RWPE2 (cell line): ENCODE results near the gene DUSP23.

Source experiments
- ATAC-seq: fragments of 200-7000 bp; cut with Tn5 transposase; 3 replicates; pipeline ENCODE4 v1.9.1; 2021; ENCODE audit warnings: low read depth
- DNase-seq: peaks from one replicate; pipeline ENCODE4 v3.0.0-alpha.2; 2020; ENCODE audit warnings: low spot score
- H3K27ac ChIP-seq: fragments of 450-650 bp; 2 replicates; pipeline ENCODE4 v1.5.1; 2017; ENCODE audit warnings: mild to moderate bottlenecking; ENCODE audit not compliant: poor library complexity, severe bottlenecking
- H3K27me3 ChIP-seq: fragments of 250-450 bp; sonication (Bioruptor Pico); 2 replicates; pipeline ENCODE4 v1.5.1; 2021; ENCODE audit warnings: mild to moderate bottlenecking, moderate library complexity; ENCODE audit not compliant: insufficient read depth, poor library complexity, severe bottlenecking
- H3K36me3 ChIP-seq: fragments of 250-450 bp; sonication (Bioruptor Pico); 2 replicates; pipeline ENCODE4 v1.5.1; 2020; ENCODE audit warnings: low read depth, mild to moderate bottlenecking, moderate library complexity
- H3K4me1 ChIP-seq: fragments of 250-450 bp; sonication (Bioruptor Pico); 2 replicates; pipeline ENCODE4 v1.5.1; 2021; ENCODE audit warnings: mild to moderate bottlenecking, moderate library complexity; ENCODE audit not compliant: insufficient read depth, poor library complexity, severe bottlenecking
- H3K4me3 ChIP-seq: fragments of 250-450 bp; sonication (Bioruptor Pico); 2 replicates; pipeline ENCODE4 v1.5.1; 2021; ENCODE audit warnings: mild to moderate bottlenecking, moderate library complexity; ENCODE audit not compliant: severe bottlenecking
- H3K9me3 ChIP-seq: fragments of 250-450 bp; sonication (Bioruptor Pico); 2 replicates; pipeline ENCODE4 v1.5.1; 2021; ENCODE audit warnings: mild to moderate bottlenecking, moderate library complexity; ENCODE audit not compliant: severe bottlenecking
- TF ChIP-seq, protein P1 (sequence below): fragments of 450-650 bp; IDR thresholded peaks from one replicate; pipeline ENCODE4 v1.5.1; 2017; ENCODE audit warnings: mild to moderate bottlenecking, moderate library complexity; ENCODE audit not compliant: poor library complexity, severe bottlenecking

DUSP23 gene

DNA sequence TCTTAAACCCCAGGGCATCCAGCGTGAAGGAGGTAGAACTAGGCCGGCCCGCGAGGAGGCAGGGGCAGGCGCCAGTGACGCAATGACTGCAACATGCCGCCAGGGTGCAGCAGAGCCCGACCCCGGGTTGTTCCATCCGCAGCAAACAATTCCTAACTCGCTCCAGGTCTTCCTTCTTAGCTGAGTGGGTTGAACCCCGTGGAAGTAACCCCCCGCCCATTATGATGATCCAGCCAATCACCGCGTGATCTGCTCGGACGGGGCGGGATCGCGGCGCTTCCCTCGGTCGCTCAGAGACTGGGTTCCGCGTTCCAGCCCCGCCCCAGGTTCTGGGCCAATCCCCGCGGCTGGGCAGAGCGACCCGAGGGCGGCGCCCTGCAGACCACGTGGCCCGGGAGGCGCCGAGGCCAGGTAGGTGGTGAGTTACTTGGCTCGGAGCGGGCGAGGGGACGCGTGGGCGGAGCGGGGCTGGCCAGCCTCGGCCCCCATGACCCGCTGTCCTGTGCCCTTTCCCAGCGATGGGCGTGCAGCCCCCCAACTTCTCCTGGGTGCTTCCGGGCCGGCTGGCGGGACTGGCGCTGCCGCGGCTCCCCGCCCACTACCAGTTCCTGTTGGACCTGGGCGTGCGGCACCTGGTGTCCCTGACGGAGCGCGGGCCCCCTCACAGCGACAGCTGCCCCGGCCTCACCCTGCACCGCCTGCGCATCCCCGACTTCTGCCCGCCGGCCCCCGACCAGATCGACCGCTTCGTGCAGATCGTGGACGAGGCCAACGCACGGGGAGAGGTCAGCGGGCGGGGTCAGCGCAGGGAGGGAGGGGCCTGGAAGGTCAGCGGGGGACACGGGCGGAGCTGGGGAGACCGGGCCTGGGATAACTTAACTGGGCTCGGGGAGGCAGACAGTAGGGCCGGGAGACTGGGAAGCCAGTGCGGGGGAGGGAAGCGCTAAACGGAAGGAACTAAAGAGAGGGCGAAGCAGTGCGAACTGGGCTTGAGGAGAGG, at the start of gene DUSP23:
TSS of gene DUSP23 (plus strand) at position 380 of the 1,000 bp plus-strand sequence. CDS start at position 519, 139 bp downstream.
- Histone ChIP-seq H3K27me3 (no peaks in the 10 kb centered on the region), H3K9me3 (no peaks in the 10 kb centered on the region), H3K4me3 (peak within 1 kb of the TSS; percentile 55), H3K27ac (peak within 1 kb of the TSS; percentile 85), H3K36me3 (0 out of 2 replicates have a peak, but pooled peaks cover 3% of the 10 kb centered on the region), H3K4me1 (peaks cover 16% of the 10 kb centered on the region)
- peak; percentile 95 for DNase-seq
- peak; percentile 93 for ATAC-seq
- TF ChIP-seq, protein P1, sequence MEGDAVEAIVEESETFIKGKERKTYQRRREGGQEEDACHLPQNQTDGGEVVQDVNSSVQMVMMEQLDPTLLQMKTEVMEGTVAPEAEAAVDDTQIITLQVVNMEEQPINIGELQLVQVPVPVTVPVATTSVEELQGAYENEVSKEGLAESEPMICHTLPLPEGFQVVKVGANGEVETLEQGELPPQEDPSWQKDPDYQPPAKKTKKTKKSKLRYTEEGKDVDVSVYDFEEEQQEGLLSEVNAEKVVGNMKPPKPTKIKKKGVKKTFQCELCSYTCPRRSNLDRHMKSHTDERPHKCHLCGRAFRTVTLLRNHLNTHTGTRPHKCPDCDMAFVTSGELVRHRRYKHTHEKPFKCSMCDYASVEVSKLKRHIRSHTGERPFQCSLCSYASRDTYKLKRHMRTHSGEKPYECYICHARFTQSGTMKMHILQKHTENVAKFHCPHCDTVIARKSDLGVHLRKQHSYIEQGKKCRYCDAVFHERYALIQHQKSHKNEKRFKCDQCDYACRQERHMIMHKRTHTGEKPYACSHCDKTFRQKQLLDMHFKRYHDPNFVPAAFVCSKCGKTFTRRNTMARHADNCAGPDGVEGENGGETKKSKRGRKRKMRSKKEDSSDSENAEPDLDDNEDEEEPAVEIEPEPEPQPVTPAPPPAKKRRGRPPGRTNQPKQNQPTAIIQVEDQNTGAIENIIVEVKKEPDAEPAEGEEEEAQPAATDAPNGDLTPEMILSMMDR: peak; percentile 93

DNA sequence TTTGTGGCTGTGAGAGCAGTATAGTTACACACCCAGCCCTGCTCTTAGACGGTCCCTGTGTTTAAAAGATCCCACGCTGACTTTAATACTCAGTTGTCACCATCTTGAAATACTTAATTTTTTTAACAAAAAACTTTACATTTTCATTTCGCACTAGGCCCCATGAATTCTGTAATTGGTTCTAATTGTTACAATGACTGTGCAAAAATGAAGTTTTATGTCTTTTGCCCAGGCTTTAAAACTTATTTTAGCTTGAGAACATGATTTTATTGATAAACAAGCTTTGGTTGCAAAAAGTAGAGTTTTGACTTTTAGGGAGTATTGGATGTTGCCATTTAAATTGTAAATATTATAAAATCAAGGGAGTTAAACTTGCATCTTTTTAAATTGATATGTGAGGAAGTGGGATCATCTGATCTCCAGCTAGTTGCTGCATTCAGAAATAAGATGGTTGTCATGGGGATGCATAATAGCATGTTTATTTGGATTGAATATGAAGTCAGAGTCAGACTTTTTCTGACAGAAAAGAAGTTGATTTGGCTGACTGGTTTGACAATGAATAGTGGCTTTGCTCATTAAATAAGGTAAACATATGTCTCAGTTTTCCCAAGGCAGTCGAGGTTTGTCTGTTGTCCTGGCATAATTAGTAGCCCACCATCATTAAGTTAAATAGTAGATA, 43.4 kb upstream of the DUSP23 start:
- no peak overlapping the region for H3K27ac ChIP-seq
- ATAC-seq (no peak), DNase-seq (no peak)
- TF ChIP-seq, protein P1: no peak
- no peak overlapping the region for H3K4me3 ChIP-seq
- no peaks in the 10 kb centered on the region for H3K4me1 ChIP-seq
- no peaks in the 10 kb centered on the region for H3K27me3 ChIP-seq
- no peaks in the 10 kb centered on the region for H3K36me3 ChIP-seq
- no peaks in the 10 kb centered on the region for H3K9me3 ChIP-seq

DNA sequence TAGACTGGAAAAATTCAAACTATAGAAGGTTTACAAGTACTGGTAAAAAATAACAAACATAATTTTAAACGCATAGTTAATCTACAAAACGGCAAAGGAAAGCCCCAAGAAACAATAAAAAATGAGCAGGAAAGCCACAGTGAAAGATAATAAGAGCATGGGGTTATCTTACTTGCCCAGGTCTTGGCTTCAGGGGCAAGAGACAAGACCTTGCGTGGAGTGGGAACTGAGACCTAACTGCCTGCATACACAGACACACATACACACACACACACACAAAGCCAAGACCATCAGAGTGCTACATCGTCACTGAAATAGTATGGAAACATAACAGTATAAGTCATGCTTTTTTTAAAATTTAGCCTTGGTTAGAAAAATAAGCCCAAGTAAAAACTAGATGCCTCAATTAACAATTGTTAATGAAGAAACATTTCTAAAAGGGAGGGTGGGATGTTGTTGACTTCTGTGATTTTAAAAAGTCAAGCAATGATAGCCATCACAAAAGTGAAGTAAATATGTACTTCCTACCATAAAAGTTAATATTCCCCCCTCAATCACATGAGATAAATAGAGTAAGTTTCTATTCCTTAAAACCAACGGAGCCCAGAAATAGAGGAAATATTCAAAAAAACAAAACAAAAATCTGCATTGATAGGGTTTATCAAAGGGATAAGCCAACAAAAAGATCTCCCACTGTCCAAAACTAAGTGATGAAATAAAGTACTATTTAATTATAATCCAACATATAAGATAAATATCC, 36.9 kb upstream of the DUSP23 start:
- no peaks in the 10 kb centered on the region for H3K27me3 ChIP-seq
- no peak overlapping the region for H3K4me3 ChIP-seq
- no peaks in the 10 kb centered on the region for H3K36me3 ChIP-seq
- ATAC-seq (no peak), DNase-seq (no peak)
- TF ChIP-seq, protein P1: no peak
- H3K4me1 ChIP-seq: no peaks in the 10 kb centered on the region
- H3K9me3 ChIP-seq: no peaks in the 10 kb centered on the region
- no peak overlapping the region for H3K27ac ChIP-seq

DNA sequence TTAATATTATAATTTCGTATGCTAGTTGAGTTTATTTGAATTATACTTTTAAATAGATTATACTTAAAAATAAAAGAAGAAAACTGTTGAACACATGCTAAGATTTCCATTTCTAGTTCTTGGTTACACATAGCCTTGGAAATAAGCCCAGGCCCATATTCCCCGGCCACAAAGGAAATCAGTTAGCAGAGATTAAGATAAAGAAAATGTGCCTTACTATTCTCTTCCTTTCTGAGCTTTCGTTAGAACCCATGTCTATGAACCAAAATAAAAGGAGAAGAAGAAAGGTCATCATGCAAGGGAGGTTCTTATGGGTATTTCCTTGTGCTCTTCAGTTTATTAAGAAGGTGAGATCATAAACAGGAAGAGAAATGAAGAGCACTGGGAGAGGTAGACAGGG, 34.1 kb upstream of the DUSP23 start:
- TF ChIP-seq, protein P1: no peak
- no peaks in the 10 kb centered on the region for H3K27me3 ChIP-seq
- no peaks in the 10 kb centered on the region for H3K9me3 ChIP-seq
- H3K4me1 ChIP-seq: peaks cover under 1% of the 10 kb centered on the region
- H3K4me3 ChIP-seq: no peak overlapping the region
- DNase-seq (no peak), ATAC-seq (no peak)
- no peak overlapping the region for H3K27ac ChIP-seq
- H3K36me3 ChIP-seq: no peaks in the 10 kb centered on the region
